IMR-90 (cell line): ENCODE data around the gene PSMA7. TPM values are rescaled to one million over a fixed set of nuclear protein-coding genes. Genes with fewer than 3 reads are reported as not detected.

Experiments
- ATAC-seq: fragments of 200-7000 bp; cut with Tn5 transposase; 2 replicates; pipeline ENCODE4 v1.9.1; 2020; ENCODE audit warnings: low read depth, mild to moderate bottlenecking, moderate library complexity
- BruUV-seq: library from RNA; stranded (reverse); fragments of 400-500 nt; replicated peaks from 2 replicates; lab custom pipeline; 2021; lab: Mats Ljungman, UMichigan
- CTCF ChIA-PET: fragments of 300-600 bp; formaldehyde crosslinking; extraction: SDS; loops from one replicate; lab custom pipeline; 2021; ENCODE audit warnings: antibody characterized with exemption; lab: Yijun Ruan, JAX
- POLR2A ChIA-PET: fragments of 300-600 bp; sonication (Branson Sonifier 250); formaldehyde crosslinking; loops from one replicate; lab custom pipeline; 2022; ENCODE audit warnings: antibody characterized with exemption; ENCODE audit not compliant: unreplicated experiment; lab: Charles Lee
- DNase-seq: peaks from one replicate; pipeline ENCODE4 v3.0.0; 2013
- H2AFZ ChIP-seq: replicated peaks from 2 replicates; pipeline ENCODE3; 2013; ENCODE audit warnings: low read length, mild to moderate bottlenecking; ENCODE audit not compliant: poor library complexity
- H2AK5ac ChIP-seq: 2 replicates; pipeline ENCODE4 v1.6.1; 2013; ENCODE audit warnings: low read depth, low read length, inconsistent platforms
- H2AK9ac ChIP-seq: replicated peaks from 2 replicates; pipeline ENCODE3; 2013; ENCODE audit warnings: mild to moderate bottlenecking, low read depth, low read length, moderate library complexity; ENCODE audit not compliant: poor library complexity
- H2BK120ac ChIP-seq: 2 replicates; pipeline ENCODE4 v1.6.1; 2013; ENCODE audit warnings: low read depth, low read length, inconsistent platforms
- H2BK15ac ChIP-seq: 3 replicates; pipeline ENCODE4 v1.6.1; 2013; ENCODE audit warnings: low read depth, low read length, inconsistent platforms
- H2BK20ac ChIP-seq: 2 replicates; pipeline ENCODE4 v1.6.1; 2013; ENCODE audit warnings: low read depth, mild to moderate bottlenecking, inconsistent platforms, low read length, moderate library complexity
- H2BK5ac ChIP-seq: 2 replicates; pipeline ENCODE4 v1.6.1; 2013; ENCODE audit warnings: mild to moderate bottlenecking, low read depth, low read length, inconsistent platforms; ENCODE audit not compliant: poor library complexity, severe bottlenecking
- H3K14ac ChIP-seq: replicated peaks from 2 replicates; pipeline ENCODE4 v1.6.1; 2013; ENCODE audit warnings: low read depth, low read length, inconsistent platforms
- H3K18ac ChIP-seq: 2 replicates; pipeline ENCODE4 v1.6.1; 2013; ENCODE audit warnings: low read depth, low read length, control low read depth
- H3K23ac ChIP-seq: 2 replicates; pipeline ENCODE4 v1.6.1; 2013; ENCODE audit warnings: low read depth, low read length, inconsistent platforms
- H3K27ac ChIP-seq: 2 replicates; pipeline ENCODE4 v1.5.1; 2013; ENCODE audit warnings: mild to moderate bottlenecking, control low read depth, low read length; ENCODE audit not compliant: insufficient read depth
- H3K27me3 ChIP-seq: 2 replicates; pipeline ENCODE4 v1.6.1; 2013; ENCODE audit warnings: low read length; ENCODE audit not compliant: control insufficient read depth, insufficient read depth
- H3K36me3 ChIP-seq: 2 replicates; pipeline ENCODE4 v1.6.1; 2013; ENCODE audit warnings: low read length, mixed read lengths; ENCODE audit not compliant: control insufficient read depth, insufficient read depth
- H3K4ac ChIP-seq: 2 replicates; pipeline ENCODE4 v1.6.1; 2013; ENCODE audit warnings: low read depth, low read length, inconsistent platforms
- H3K4me1 ChIP-seq: 2 replicates; pipeline ENCODE4 v1.6.1; 2013; ENCODE audit warnings: low read length, mixed read lengths; ENCODE audit not compliant: control insufficient read depth, insufficient read depth
- H3K4me2 ChIP-seq: 2 replicates; pipeline ENCODE4 v1.6.1; 2013; ENCODE audit warnings: low read depth, mild to moderate bottlenecking, control low read depth, low read length, moderate library complexity
- H3K4me3 ChIP-seq: 2 replicates; pipeline ENCODE4 v1.5.1; 2013; ENCODE audit warnings: low read depth, mild to moderate bottlenecking, control low read depth, low read length, moderate library complexity; ENCODE audit not compliant: insufficient read depth
- H3K56ac ChIP-seq: 2 replicates; pipeline ENCODE4 v1.6.1; 2013; ENCODE audit warnings: low read length, inconsistent platforms; ENCODE audit not compliant: insufficient read depth; ENCODE audit errors: extremely low read depth
- H3K79me1 ChIP-seq, 2 experiments: 2 replicates each; pipeline ENCODE4 v1.6.1; 2013; ENCODE audit warnings: low read length in 2 of 2, inconsistent platforms in 1 of 2, low read depth in 1 of 2
- H3K9ac ChIP-seq: 2 replicates; pipeline ENCODE4 v1.6.1; 2013; ENCODE audit warnings: low read depth, low read length, control low read depth
- H3K9me1 ChIP-seq: 2 replicates; pipeline ENCODE4 v1.6.1; 2013; ENCODE audit warnings: low read length, inconsistent platforms; ENCODE audit not compliant: insufficient read depth
- H3K9me3 ChIP-seq: 2 replicates; pipeline ENCODE4 v1.6.1; 2013; ENCODE audit warnings: low read length; ENCODE audit not compliant: control insufficient read depth, insufficient read depth
- H4K20me1 ChIP-seq: 2 replicates; pipeline ENCODE4 v1.6.1; 2013; ENCODE audit warnings: low read length, inconsistent platforms; ENCODE audit not compliant: insufficient read depth
- H4K5ac ChIP-seq: 2 replicates; pipeline ENCODE4 v1.6.1; 2013; ENCODE audit warnings: mild to moderate bottlenecking, low read depth, low read length, control low read depth
- H4K8ac ChIP-seq, 2 experiments: 2 replicates each; pipeline ENCODE4 v1.6.1; 2013; ENCODE audit warnings: low read depth in 2 of 2, low read length in 2 of 2, control low read depth in 1 of 2, inconsistent platforms in 1 of 2
- H4K91ac ChIP-seq: 2 replicates; pipeline ENCODE4 v1.6.1; 2013; ENCODE audit warnings: low read depth, low read length, inconsistent platforms; ENCODE audit not compliant: insufficient read depth
- CHD1 ChIP-seq: IDR thresholded peaks from 2 replicates; pipeline ENCODE4 v1.6.1; 2012; ENCODE audit warnings: low read depth, low read length, improper control_type of control experiment
- CTCF ChIP-seq: conservative IDR thresholded peaks from 2 replicates; pipeline ENCODE4 v1.5.1; 2012; ENCODE audit warnings: mild to moderate bottlenecking, low read depth, low read length, improper control_type of control experiment
- ELK1 ChIP-seq: fragments of 150-350 bp; IDR thresholded peaks from 2 replicates; pipeline ENCODE4 v1.6.1; 2016; ENCODE audit warnings: low read depth, mild to moderate bottlenecking, low read length, moderate library complexity, borderline replicate concordance
- FOS ChIP-seq: fragments of 150-350 bp; IDR thresholded peaks from 2 replicates; pipeline ENCODE4 v1.6.1; 2016; ENCODE audit warnings: low read depth, low read length
- MAFK ChIP-seq: IDR thresholded peaks from 2 replicates; pipeline ENCODE4 v1.6.1; 2012; ENCODE audit warnings: low read depth, low read length, improper control_type of control experiment
- MAZ ChIP-seq: IDR thresholded peaks from 2 replicates; pipeline ENCODE4 v1.6.1; 2012; ENCODE audit warnings: low read depth, mild to moderate bottlenecking, low read length, improper control_type of control experiment, moderate library complexity, borderline replicate concordance
- NFE2L2 ChIP-seq: fragments of 150-350 bp; IDR thresholded peaks from 2 replicates; pipeline ENCODE4 v1.6.1; 2016; ENCODE audit warnings: low read depth, mild to moderate bottlenecking, low read length
- POLR2A ChIP-seq: IDR thresholded peaks from 2 replicates; pipeline ENCODE4 v1.6.1; 2012; ENCODE audit warnings: mild to moderate bottlenecking, low read depth, low read length
- USF2 ChIP-seq: fragments of 150-350 bp; IDR thresholded peaks from 2 replicates; pipeline ENCODE4 v1.6.1; 2017; ENCODE audit warnings: mild to moderate bottlenecking, antibody characterized with exemption, low read length, low read depth
- WGBS, 2 experiments: methylation state at CpG; one replicate each; pipeline versions ENCODE4 v1.1.5 to v1.1.7; 2013; ENCODE audit warnings: missing lambda C conversion rate in 2 of 2; ENCODE audit not compliant: insufficient read length in 1 of 2; ENCODE audit errors: extremely low coverage in 2 of 2; 5-methylcytosine and 5-hydroxymethylcytosine counted together
- dilution Hi-C: fragments of 300-500 bp; cut with HindIII; formaldehyde crosslinking; loops from one replicate; pipeline ENCODE4 v1.14.3; 2018; ENCODE audit warnings: low sequenced_read_pairs; ENCODE audit not compliant: unreplicated experiment
- in situ Hi-C: fragments of 300-500 bp; cut with MboI; formaldehyde crosslinking; loops from 3 replicates; pipeline ENCODE4 v1.14.3; 2019; ENCODE audit warnings: low sequenced_read_pairs, inconsistent platforms, mixed read lengths
- intact Hi-C: fragments of 100-400 bp; cut with micrococcal nuclease; formaldehyde crosslinking; loops from 2 replicates; pipeline ENCODE4 v1.10.0; 2022
- polyA plus RNA-seq, 3 experiments: library from polyadenylated mRNA; depleted of rRNA; stranded (reverse); fragments of >200 nt; gene quantifications; 2 replicates each; pipeline ENCODE4 v1.2.3, GENCODE V29; 2012; ENCODE audit warnings: low replicate concordance in 1 of 3
- total RNA-seq: library from RNA; depleted of rRNA; stranded (reverse); fragments of >200 nt; gene quantifications from 2 replicates; pipeline ENCODE4 v1.2.3, GENCODE V29; 2012

Gene PSMA7
- total and polyA plus RNA-seq, 2 of the 4 experiments (the other 2 are of a cell fraction), result 417 to 458 TPM

GRCh38 chr20:62104234-62104789 lies 38.9 kb downstream of the PSMA7 start:
- Histone ChIP-seq H2BK15ac (no peak overlapping the region), H4K5ac (no peak overlapping the region), H3K18ac (no peak overlapping the region), H3K27me3 (peaks cover 5% of the 10 kb centered on the region), H2BK5ac (no peak overlapping the region), H3K56ac (no peak overlapping the region), H4K20me1 (no peaks in the 10 kb centered on the region), H3K4me2 (no peak overlapping the region), H3K23ac (no peak overlapping the region), H3K4me1 (peaks cover 2% of the 10 kb centered on the region; the same call in 1 of the 2 replicates), H3K4ac (no peak overlapping the region), H3K9me3 (peaks cover 45% of the 10 kb centered on the region), H3K4me3 (no peak overlapping the region), H3K79me1 (no peaks in the 10 kb centered on the region), H3K9me1 (no peaks in the 10 kb centered on the region), H2BK20ac (no peak overlapping the region), H3K14ac (no peak overlapping the region), H3K9ac (no peak overlapping the region), H2BK120ac (no peak overlapping the region), H2AK9ac (no peak overlapping the region), H3K36me3 (no peaks in the 10 kb centered on the region), H2AK5ac (no peak overlapping the region), H3K27ac (no peak overlapping the region), H4K91ac (no peak overlapping the region), H4K8ac (no peak overlapping the region), H2AFZ (no peak overlapping the region)
- DNase-seq (no peak), ATAC-seq (no peak)
- in situ Hi-C loops (no loop called here), intact Hi-C loops (no loop called here), dilution Hi-C loops (no loop called here)
- WGBS, 2 experiments, result 32% methylated on average over 8 of the region's 15 CpGs; no CpG with 5 or more reads in 1 of the 2 experiments
- no TSS peak for BruUV-seq
- CTCF ChIA-PET, result no interaction called here
- TF ChIP-seq USF2, result no peak
- TF ChIP-seq CTCF, result no peak
- no peak for TF ChIP-seq NFE2L2
- no peak for TF ChIP-seq MAZ
- TF ChIP-seq FOS, result no peak
- TF ChIP-seq POLR2A, result no peak
- no peak for TF ChIP-seq ELK1
- no peak for TF ChIP-seq CHD1
- no peak for TF ChIP-seq MAFK
- POLR2A ChIA-PET, result no interaction called here
